BJ (cell line): ENCODE results near the gene ATP5MC2. TPM values are rescaled to one million over a fixed set of nuclear protein-coding genes. Genes with fewer than 3 reads are reported as not detected.

ENCODE experiments used
- CTCF ChIA-PET: fragments of 350-600 bp; formaldehyde crosslinking; extraction: SDS; loops from one replicate; lab custom pipeline; 2021; ENCODE audit warnings: antibody characterized with exemption, inconsistent platforms; lab: Yijun Ruan, JAX
- POLR2A ChIA-PET: fragments of 300-600 bp; sonication (Branson Sonifier 250); formaldehyde crosslinking; extraction: SDS; loops from one replicate; lab custom pipeline; 2021; ENCODE audit warnings: antibody characterized with exemption; lab: Charles Lee
- DNase-seq: peaks from one replicate; pipeline ENCODE4 v3.0.0-alpha.2; 2011; ENCODE audit warnings: low read depth
- H3K27me3 ChIP-seq: 2 replicates; pipeline ENCODE4 v1.6.0; 2011; ENCODE audit warnings: low read length; ENCODE audit not compliant: control insufficient read depth, insufficient read depth
- H3K36me3 ChIP-seq: 2 replicates; pipeline ENCODE4 v1.5.1; 2011; ENCODE audit warnings: low read length; ENCODE audit not compliant: control insufficient read depth, insufficient read depth
- H3K4me3 ChIP-seq: 2 replicates; pipeline ENCODE4 v1.5.1; 2011; ENCODE audit warnings: low read depth, mild to moderate bottlenecking, control low read depth, low read length
- CTCF ChIP-seq: IDR thresholded peaks from 2 replicates; pipeline ENCODE4 v1.5.1; 2011; ENCODE audit warnings: low read depth, mild to moderate bottlenecking, control low read depth, inconsistent platforms, low read length, moderate library complexity; ENCODE audit not compliant: insufficient read depth
- polyA plus RNA-seq: library from polyadenylated mRNA; depleted of rRNA; stranded (reverse); fragments of >200 nt; gene quantifications from 2 replicates; pipeline ENCODE4 v1.2.3, GENCODE V29; 2011; rRNA removed

ATP5MC2 gene
- polyA plus RNA-seq, 1 experiment: 356 TPM

DNA sequence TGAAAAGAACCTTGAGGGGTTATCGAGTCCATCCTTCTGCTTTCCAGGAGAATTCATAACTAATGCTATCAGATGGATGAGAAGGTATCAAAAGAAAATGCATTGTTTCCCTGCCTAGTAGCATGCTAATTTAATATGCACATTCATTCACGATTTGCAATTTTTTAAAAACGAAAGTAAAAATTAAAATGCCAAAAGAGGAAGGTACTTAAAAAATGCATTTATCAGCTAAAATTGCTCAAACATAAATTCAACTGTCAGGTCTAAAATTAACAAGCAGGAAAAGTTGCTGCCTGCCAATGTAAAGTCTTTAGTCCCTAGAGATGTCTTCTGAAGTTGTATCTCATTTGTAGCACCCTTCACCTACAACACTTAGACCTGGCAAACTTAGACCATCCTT lies 57.6 kb downstream of the ATP5MC2 start:
- TF ChIP-seq CTCF: no peak
- CTCF ChIA-PET: interaction anchor here (1.1 kb wide), 1 partner anchor 58 kb away, joined by 3 read pairs; the partner anchor contains the start of gene ATP5MC2
- no peak overlapping the region for H3K4me3 ChIP-seq
- H3K27me3 ChIP-seq: no peaks in the 10 kb centered on the region
- POLR2A ChIA-PET: no interaction called here
- DNase-seq: no peak
- no peaks in the 10 kb centered on the region for H3K36me3 ChIP-seq

DNA sequence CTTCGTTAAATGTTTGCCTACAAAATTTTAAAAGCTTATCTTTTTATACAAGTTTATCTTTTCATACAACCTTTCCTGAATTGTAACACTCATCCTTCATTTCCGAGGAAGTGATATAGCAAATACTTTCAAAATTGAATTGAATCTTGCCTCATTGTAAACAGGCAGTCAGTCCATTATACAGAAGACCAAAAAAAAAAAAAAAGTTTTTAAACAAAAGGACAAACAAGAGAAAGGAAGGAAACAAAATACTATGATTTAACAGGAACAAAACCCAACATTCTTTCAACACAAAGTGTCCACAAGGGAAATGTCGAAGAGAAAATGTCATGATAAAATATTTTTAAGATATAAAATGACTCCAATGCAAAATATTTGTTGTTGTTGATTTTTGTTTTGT lies 58.2 kb downstream of the ATP5MC2 start:
- CTCF ChIA-PET: interaction anchor here (1.1 kb wide), 1 partner anchor 58 kb away, joined by 3 read pairs; the partner anchor contains the start of gene ATP5MC2
- no peak for DNase-seq
- POLR2A ChIA-PET: no interaction called here
- H3K27me3 ChIP-seq: no peaks in the 10 kb centered on the region
- H3K4me3 ChIP-seq: no peak overlapping the region
- H3K36me3 ChIP-seq: no peaks in the 10 kb centered on the region
- TF ChIP-seq CTCF: no peak

DNA sequence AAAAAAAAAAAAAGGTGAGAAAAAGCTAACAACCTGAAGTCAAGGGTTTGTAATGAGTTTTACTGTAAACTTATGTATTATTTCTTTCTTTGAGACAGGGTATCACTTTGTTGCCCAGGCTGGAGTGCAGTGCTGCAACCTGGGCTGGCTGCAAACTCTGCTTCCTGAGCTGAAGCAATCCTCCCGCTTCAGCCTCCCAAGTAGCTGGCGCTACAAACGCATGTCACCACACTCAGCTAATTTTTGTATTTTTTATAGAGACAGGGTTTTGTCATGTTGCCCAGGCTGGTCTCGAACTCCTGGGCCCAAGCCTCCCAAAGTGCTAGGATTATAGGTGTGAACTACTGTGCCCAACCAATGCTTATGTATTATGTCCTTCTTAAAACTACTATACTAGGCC lies 58.9 kb downstream of the ATP5MC2 start:
- no peak overlapping the region for H3K4me3 ChIP-seq
- no peaks in the 10 kb centered on the region; the same call in 1 of the 2 replicates for H3K36me3 ChIP-seq
- ChIA-PET CTCF (interaction anchor here (1.3 to 1.5 kb wide), 2 partner anchors 9 to 59 kb away, joined by 4 to 6 read pairs; partner anchors contain the start of genes ATF7 and ATP5MC2), POLR2A (no interaction called here)
- TF ChIP-seq CTCF: no peak
- DNase-seq: no peak
- H3K27me3 ChIP-seq: no peaks in the 10 kb centered on the region

Other genes starting within 250 kb of the ATP5MC2 start
- gene PRR13, start 234.3 kb downstream of the ATP5MC2 start, polyA plus RNA-seq: 66.4 and 73.2 TPM in 2 replicates
- 267 and 268 TPM in 2 replicates for gene PCBP2, start 224.0 kb downstream of the ATP5MC2 start, polyA plus RNA-seq
- 43.9 and 61.2 TPM in 2 replicates for gene MAP3K12, start 176.6 kb downstream of the ATP5MC2 start, polyA plus RNA-seq
- 33.9 and 44.9 TPM in 2 replicates for gene TARBP2, start 174.8 kb downstream of the ATP5MC2 start, polyA plus RNA-seq
- not detected in 2 replicates for gene NPFF, start 168.6 kb downstream of the ATP5MC2 start, polyA plus RNA-seq
- 21.8 and 22.9 TPM in 2 replicates for gene ATF7, start 49.7 kb downstream of the ATP5MC2 start, polyA plus RNA-seq
- 170 and 206 TPM in 2 replicates for gene CALCOCO1, start 51.4 kb upstream of the ATP5MC2 start, polyA plus RNA-seq
- gene CISTR, start 75.9 kb upstream of the ATP5MC2 start, polyA plus RNA-seq: not detected in 2 replicates